ENCODE measurements around the gene LRRN2. TPM values are rescaled to one million over a fixed set of nuclear protein-coding genes. Genes with fewer than 3 reads are reported as not detected.

The LRRN2 gene
- total and polyA plus RNA-seq, 9 of the 15 experiments (the other 6 are each of a cell fraction or from before 2014, with no cell fraction given) = 0.05 TPM; not detected in 8

- ChIA-PET POLR2A (interaction anchor here (0.9 to 1.5 kb wide), 4 partner anchors 16 to 25 kb away, joined by 3 to 5 read pairs (median 4); no protein-coding TSS in a partner anchor), CTCF (ENCODE audit: low intra/inter-chr PET ratio) (interaction anchor here (0.6 kb wide), 1 partner anchor 1064 kb away, joined by 5 read pairs; no protein-coding TSS in a partner anchor)
- DNase-seq (ENCODE audit: extremely low read depth in 1 of 4, low spot score in 3 of 4) (peak; percentile 92 to 93 (median 92)), ATAC-seq (peak; percentile 99), FAIRE-seq (peak; percentile 99)
- no TSS peak for BruUV-seq (replicated peaks)
- Histone ChIP-seq H3K79me2 (ENCODE audit: control insufficient read depth, insufficient read depth, low read length) (no peaks in the 10 kb centered on the region), H3K4me2 (ENCODE audit: insufficient read depth, low read length) (peak overlapping the region; percentile 48; the same call in 1 of the 2 replicates), H3K27me3 (ENCODE audit: control insufficient read depth in 2 of 2, insufficient read depth in 2 of 2, low read length in 2 of 2) (peaks cover 21 to 42% of the 10 kb centered on the region in 2 experiments; a peak in 4 of 5 replicates), H3K9me1 (ENCODE audit: control insufficient read depth, insufficient read depth, low read length) (peaks cover 5% of the 10 kb centered on the region), H2AFZ (ENCODE audit: low read depth, low read length) (no peak overlapping the region; the same call in 1 of the 2 replicates), H4K20me1 (replicated peaks; ENCODE audit: control insufficient read depth, insufficient read depth, low read length) (0 out of 2 replicates have a peak, but pooled peaks cover 2% of the 10 kb centered on the region), H3K9me3 (replicated peaks; ENCODE audit: control insufficient read depth, insufficient read depth, low read depth, low read length) (no peaks in the 10 kb centered on the region), H3K27ac (ENCODE audit: extremely low read depth, low read depth, low read length) (peak overlapping the region; percentile 17; the same call in 2 of the 3 replicates), H3K9ac (ENCODE audit: insufficient read depth in 1 of 2, low read depth in 2 of 2, low read length in 2 of 2) (no peak overlapping the region), H3K4me3 (no peak overlapping the region), H3K36me3 (ENCODE audit: control insufficient read depth, insufficient read depth, low read length) (no peaks in the 10 kb centered on the region), H3K4me1 (replicated peaks in 1 of 2; ENCODE audit: control insufficient read depth in 2 of 2, insufficient read depth in 2 of 2, low read length in 2 of 2) (peaks cover 3 to 5% of the 10 kb centered on the region in 2 experiments; a peak in 3 of 5 replicates)
- intact Hi-C loops (cut with micrococcal nuclease) (no loop called here), in situ Hi-C loops (cut with MboI) (no loop called here)
- WGBS (ENCODE audit: insufficient coverage, low coverage, missing lambda C conversion rate) = 0% methylated on average over 2 of the region's 2 CpGs
- TF ChIP-seq ELF2 (CRISPR knock-in tag; IDR thresholded peaks at IDR 0.05) (peak; percentile 67; the same call in 1 of the 2 replicates), ZNF586 (CRISPR knock-in tag; conservative IDR thresholded peaks at IDR 0.05) (no peak), POLR3G (IDR thresholded peaks at IDR 0.05; ENCODE audit: extremely low read depth, insufficient read length, insufficient replicate concordance) (no peak), SPI1 (IDR thresholded peaks at IDR 0.05; ENCODE audit: borderline replicate concordance, low read depth, low read length) (peak; percentile 54; the same call in 1 of the 2 replicates), BRCA1 (IDR thresholded peaks at IDR 0.05) (no peak), BRCA1 (CRISPR knock-in tag; IDR thresholded peaks at IDR 0.05) (no peak), SMAD3 (CRISPR knock-in tag; conservative IDR thresholded peaks at IDR 0.05) (peak; percentile 85), CXXC5 (CRISPR knock-in tag; IDR thresholded peaks at IDR 0.05) (peak; percentile 84), ZNF511 (CRISPR knock-in tag; IDR thresholded peaks at IDR 0.05) (peak; percentile 92), TAF7 (tag; IDR thresholded peaks at IDR 0.05) (no peak)
- TF ChIP-seq, protein P1, sequence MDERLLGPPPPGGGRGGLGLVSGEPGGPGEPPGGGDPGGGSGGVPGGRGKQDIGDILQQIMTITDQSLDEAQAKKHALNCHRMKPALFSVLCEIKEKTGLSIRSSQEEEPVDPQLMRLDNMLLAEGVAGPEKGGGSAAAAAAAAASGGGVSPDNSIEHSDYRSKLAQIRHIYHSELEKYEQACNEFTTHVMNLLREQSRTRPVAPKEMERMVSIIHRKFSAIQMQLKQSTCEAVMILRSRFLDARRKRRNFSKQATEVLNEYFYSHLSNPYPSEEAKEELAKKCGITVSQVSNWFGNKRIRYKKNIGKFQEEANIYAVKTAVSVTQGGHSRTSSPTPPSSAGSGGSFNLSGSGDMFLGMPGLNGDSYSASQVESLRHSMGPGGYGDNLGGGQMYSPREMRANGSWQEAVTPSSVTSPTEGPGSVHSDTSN (CRISPR knock-in tag; IDR thresholded peaks at IDR 0.05; ENCODE audit: low read depth) = no peak
- TF ChIP-seq, protein P1 (tag; conservative IDR thresholded peaks at IDR 0.05; ENCODE audit: low read depth) = peak; percentile 65
- TF ChIP-seq, protein P2, sequence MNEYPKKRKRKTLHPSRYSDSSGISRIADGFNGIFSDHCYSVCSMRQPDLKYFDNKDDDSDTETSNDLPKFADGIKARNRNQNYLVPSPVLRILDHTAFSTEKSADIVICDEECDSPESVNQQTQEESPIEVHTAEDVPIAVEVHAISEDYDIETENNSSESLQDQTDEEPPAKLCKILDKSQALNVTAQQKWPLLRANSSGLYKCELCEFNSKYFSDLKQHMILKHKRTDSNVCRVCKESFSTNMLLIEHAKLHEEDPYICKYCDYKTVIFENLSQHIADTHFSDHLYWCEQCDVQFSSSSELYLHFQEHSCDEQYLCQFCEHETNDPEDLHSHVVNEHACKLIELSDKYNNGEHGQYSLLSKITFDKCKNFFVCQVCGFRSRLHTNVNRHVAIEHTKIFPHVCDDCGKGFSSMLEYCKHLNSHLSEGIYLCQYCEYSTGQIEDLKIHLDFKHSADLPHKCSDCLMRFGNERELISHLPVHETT (CRISPR knock-in tag; conservative IDR thresholded peaks at IDR 0.05 in 1 of 2, IDR thresholded peaks at IDR 0.05 in 1 of 2) = peak in 1 of 2 experiments; percentile 89; a peak in 2 of 4 replicates
- TF ChIP-seq, protein P3, sequence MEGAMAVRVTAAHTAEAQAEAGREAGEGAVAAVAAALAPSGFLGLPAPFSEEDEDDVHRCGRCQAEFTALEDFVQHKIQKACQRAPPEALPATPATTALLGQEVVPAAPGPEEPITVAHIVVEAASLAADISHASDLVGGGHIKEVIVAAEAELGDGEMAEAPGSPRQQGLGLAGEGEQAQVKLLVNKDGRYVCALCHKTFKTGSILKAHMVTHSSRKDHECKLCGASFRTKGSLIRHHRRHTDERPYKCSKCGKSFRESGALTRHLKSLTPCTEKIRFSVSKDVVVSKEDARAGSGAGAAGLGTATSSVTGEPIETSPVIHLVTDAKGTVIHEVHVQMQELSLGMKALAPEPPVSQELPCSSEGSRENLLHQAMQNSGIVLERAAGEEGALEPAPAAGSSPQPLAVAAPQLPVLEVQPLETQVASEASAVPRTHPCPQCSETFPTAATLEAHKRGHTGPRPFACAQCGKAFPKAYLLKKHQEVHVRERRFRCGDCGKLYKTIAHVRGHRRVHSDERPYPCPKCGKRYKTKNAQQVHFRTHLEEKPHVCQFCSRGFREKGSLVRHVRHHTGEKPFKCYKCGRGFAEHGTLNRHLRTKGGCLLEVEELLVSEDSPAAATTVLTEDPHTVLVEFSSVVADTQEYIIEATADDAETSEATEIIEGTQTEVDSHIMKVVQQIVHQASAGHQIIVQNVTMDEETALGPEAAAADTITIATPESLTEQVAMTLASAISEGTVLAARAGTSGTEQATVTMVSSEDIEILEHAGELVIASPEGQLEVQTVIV (CRISPR knock-in tag; IDR thresholded peaks at IDR 0.05; ENCODE audit: borderline replicate concordance) = no peak
Measured at GRCh38 chr1:204647114-204647804, 38.3 kb downstream of the LRRN2 start.

Data from K562 (cell line).